Endothelial cell of umbilical vein (primary cell): ENCODE data around the gene SYDE2. TPM values are rescaled to one million over a fixed set of nuclear protein-coding genes. Genes with fewer than 3 reads are reported as not detected.
"Not testable (repeated sequence)": the region's sequence is repeated elsewhere in the genome, so short reads cannot be mapped to it uniquely, and the experiment has no call there.

Experiments
- BruUV-seq: library from RNA; stranded (reverse); fragments of 400-500 nt; replicated peaks from 2 replicates; lab custom pipeline; 2021; lab: Mats Ljungman, UMichigan
- CTCF ChIA-PET: fragments of 300-600, 350-600 bp; sonication (Branson Sonifier 250); formaldehyde crosslinking; loops from one replicate; lab custom pipeline; 2021; ENCODE audit warnings: antibody characterized with exemption, inconsistent platforms; lab: Charles Lee
- POLR2A ChIA-PET: fragments of 300-600, 350-600 bp; sonication (Branson Sonifier 250); formaldehyde crosslinking; loops from one replicate; lab custom pipeline; 2021; ENCODE audit warnings: antibody characterized with exemption, inconsistent platforms; lab: Charles Lee
- DNase-seq: peaks from one replicate; pipeline ENCODE4 v3.0.0-alpha.2; 2011; ENCODE audit warnings: low read depth, low spot score
- FAIRE-seq: peaks from 2 replicates; lab custom pipeline; 2011; peaks lifted over from hg19 to GRCh38; lab: Jason Lieb, UNC
- H2AFZ ChIP-seq: 2 replicates; pipeline ENCODE4 v1.6.0; 2012; ENCODE audit warnings: low read depth, low read length, control low read depth, inconsistent platforms
- H3K27ac ChIP-seq: 2 replicates; pipeline ENCODE4 v1.5.1; 2011; ENCODE audit warnings: low read depth, mild to moderate bottlenecking, control low read depth, low read length, moderate library complexity; ENCODE audit not compliant: insufficient read depth
- H3K27me3 ChIP-seq, 2 experiments: 2 replicates each; pipeline versions ENCODE4 v1.6.0 to v1.6.1; 2011; ENCODE audit warnings: low read length in 2 of 2, mixed read lengths in 1 of 2; ENCODE audit not compliant: control insufficient read depth in 2 of 2, insufficient read depth in 2 of 2
- H3K36me3 ChIP-seq, 2 experiments: 2 replicates in 1 of 2; 3 replicates in 1 of 2; pipeline ENCODE4 v1.5.1; 2011; ENCODE audit warnings: low read length in 2 of 2, mild to moderate bottlenecking in 1 of 2, moderate library complexity in 1 of 2; ENCODE audit not compliant: control insufficient read depth in 2 of 2, insufficient read depth in 2 of 2; ENCODE audit errors: extremely low read depth in 1 of 2
- H3K4me1 ChIP-seq: 3 replicates; pipeline ENCODE4 v1.5.1; 2011; ENCODE audit warnings: mild to moderate bottlenecking, low read length; ENCODE audit not compliant: control insufficient read depth, insufficient read depth; ENCODE audit errors: extremely low read depth
- H3K4me2 ChIP-seq: 2 replicates; pipeline ENCODE4 v1.6.1; 2011; ENCODE audit warnings: low read length, control low read depth, mixed read lengths; ENCODE audit not compliant: insufficient read depth
- H3K4me3 ChIP-seq, 3 experiments: fragments of 200-600 bp in 1 of 3; sonication (generic), shearing (Covaris generic) in 1 of 3; replicated peaks in 1 of 3; 2 replicates each; pipeline ENCODE4 v1.5.1; 2011 to 2016; ENCODE audit warnings: control low read depth in 3 of 3, low read length in 3 of 3, mild to moderate bottlenecking in 2 of 3, inconsistent platforms in 1 of 3, low read depth in 1 of 3, moderate library complexity in 1 of 3; ENCODE audit not compliant: insufficient read depth in 1 of 3
- H3K79me2 ChIP-seq: 2 replicates; pipeline ENCODE4 v1.6.0; 2012; ENCODE audit warnings: low read length, inconsistent platforms; ENCODE audit not compliant: control insufficient read depth, insufficient read depth
- H3K9ac ChIP-seq: replicated peaks from 2 replicates; pipeline ENCODE3; 2011; ENCODE audit warnings: low read length, control low read depth; ENCODE audit not compliant: insufficient read depth; ENCODE audit errors: extremely low read depth
- H3K9me1 ChIP-seq: replicated peaks from 3 replicates; pipeline ENCODE4 v1.6.0; 2011; ENCODE audit warnings: mild to moderate bottlenecking, low read length; ENCODE audit not compliant: control insufficient read depth, insufficient read depth; ENCODE audit errors: extremely low read depth
- H3K9me3 ChIP-seq: replicated peaks from 2 replicates; pipeline ENCODE4 v1.5.1; 2012; ENCODE audit warnings: low read length, inconsistent platforms; ENCODE audit not compliant: control insufficient read depth, insufficient read depth
- H4K20me1 ChIP-seq: replicated peaks from 2 replicates; pipeline ENCODE3; 2011; ENCODE audit warnings: mild to moderate bottlenecking, low read length; ENCODE audit not compliant: control insufficient read depth, insufficient read depth; ENCODE audit errors: extremely low read depth
- CTCF ChIP-seq, 2 donors: IDR thresholded peaks; 1 replicate in 1 of 2; 2 replicates in 1 of 2; pipeline ENCODE4 v1.5.1; 2011; ENCODE audit warnings: low read length in 2 of 2, mild to moderate bottlenecking in 2 of 2, moderate library complexity in 2 of 2, control low read depth in 1 of 2, inconsistent platforms in 1 of 2, low read depth in 1 of 2; ENCODE audit not compliant: insufficient read depth in 1 of 2; ENCODE audit errors: extremely low read depth in 1 of 2
- EZH2 ChIP-seq: IDR thresholded peaks from 2 replicates; pipeline ENCODE4 v1.6.1; 2012; ENCODE audit warnings: borderline replicate concordance, low read depth, mild to moderate bottlenecking, moderate library complexity, low read length, inconsistent platforms; ENCODE audit not compliant: severe bottlenecking
- FOS ChIP-seq: IDR thresholded peaks from 2 replicates; pipeline ENCODE4 v1.6.1; 2011; ENCODE audit warnings: mild to moderate bottlenecking, low read length, moderate library complexity, borderline replicate concordance; ENCODE audit not compliant: insufficient read depth
- GATA2 ChIP-seq: IDR thresholded peaks from 2 replicates; pipeline ENCODE4 v1.7.0; 2011; ENCODE audit warnings: low read depth, mild to moderate bottlenecking, moderate library complexity, mixed read lengths, low read length; ENCODE audit not compliant: insufficient read length, insufficient read depth
- JUN ChIP-seq: IDR thresholded peaks from 2 replicates; pipeline ENCODE4 v1.6.1; 2011; ENCODE audit warnings: borderline replicate concordance, low read depth; ENCODE audit not compliant: insufficient read length, insufficient read depth
- MAX ChIP-seq: IDR thresholded peaks from 2 replicates; pipeline ENCODE4 v1.6.1; 2011; ENCODE audit not compliant: insufficient read depth, insufficient read length
- MYC ChIP-seq: IDR thresholded peaks from one replicate; pipeline ENCODE4 v1.6.1; 2011; ENCODE audit warnings: mild to moderate bottlenecking, low read depth, low read length
- POLR2A ChIP-seq: IDR thresholded peaks from 2 replicates; pipeline ENCODE4 v1.6.1; 2012; ENCODE audit warnings: low read depth, mild to moderate bottlenecking, control low read depth, low read length
- POLR2AphosphoS5 ChIP-seq: IDR thresholded peaks from 2 replicates; pipeline ENCODE4 v1.6.1; 2012; ENCODE audit warnings: low read depth, mild to moderate bottlenecking, control low read depth, low read length, moderate library complexity; ENCODE audit not compliant: insufficient read depth
- dilution Hi-C: fragments of 300-500 bp; cut with MboI; formaldehyde crosslinking; loops from one replicate; pipeline ENCODE4 v1.15.0; 2019; ENCODE audit warnings: low sequenced_read_pairs; ENCODE audit not compliant: extremely low pct_ligation_motif_present
- intact Hi-C: fragments of 100-400 bp; cut with micrococcal nuclease; formaldehyde crosslinking; loops from one replicate; pipeline ENCODE4 v1.10.0; 2022
- polyA plus RNA-seq, 4 experiments: library from polyadenylated mRNA; depleted of rRNA in 3 of 4; stranded (reverse) in 3 of 4; unstranded in 1 of 4; fragments of >200 nt; gene quantifications; 2 replicates each; pipeline versions ENCODE4 v1.2.1 to v1.2.3, GENCODE V29; 2011 to 2012; ENCODE audit warnings: missing spikeins in 1 of 4
- total RNA-seq: library from RNA; stranded (reverse); gene quantifications from 2 replicates; pipeline ENCODE4 v1.2.3, GENCODE V29; 2021

Gene SYDE2
- total and polyA plus RNA-seq, 2 donors (not counting 3 experiments of a cell fraction or from before 2014, with no cell fraction given) = 0.52 to 3.1 TPM

- FAIRE-seq (no peak), DNase-seq (no peak)
- Histone ChIP-seq H3K4me3 (no peak overlapping the region), H3K27ac (no peak overlapping the region), H4K20me1 (no peaks in the 10 kb centered on the region), H3K36me3 (no peaks in the 10 kb centered on the region), H3K9ac (no peak overlapping the region), H3K9me1 (no peaks in the 10 kb centered on the region), H2AFZ (no peak overlapping the region), H3K27me3 (peaks cover 0 to 5% of the 10 kb centered on the region in 2 experiments), H3K4me1 (no peaks in the 10 kb centered on the region), H3K79me2 (no peaks in the 10 kb centered on the region), H3K4me2 (no peak overlapping the region), H3K9me3 (no peaks in the 10 kb centered on the region)
- CTCF ChIA-PET = no interaction called here
- no peak for TF ChIP-seq EZH2
- TF ChIP-seq CTCF (IDR thresholded peaks at IDR 0.05; ENCODE audit: extremely low read depth in 1 of 2, insufficient read depth in 1 of 2, low read depth in 1 of 2, low read length in 2 of 2) = no peak
- no peak for TF ChIP-seq JUN
- TF ChIP-seq POLR2A = no peak
- TF ChIP-seq MYC = no peak
- TF ChIP-seq GATA2 = no peak
- TF ChIP-seq FOS = no peak
- no peak for TF ChIP-seq POLR2AphosphoS5
- no peak for TF ChIP-seq MAX
- intact Hi-C loops = no loop called here
- POLR2A ChIA-PET = no interaction called here
- BruUV-seq = no TSS peak
- dilution Hi-C loops = no loop called here
Measured at GRCh38 chr1:85146972-85147359, 53.9 kb downstream of the SYDE2 start.

GRCh38 chr1:85146298-85146971, 54.4 kb downstream of the SYDE2 start:
- CTCF ChIA-PET, H3K27ac ChIP-seq, intact Hi-C loops, POLR2A ChIA-PET, DNase-seq, H3K9me1 ChIP-seq, H3K4me2 ChIP-seq, FAIRE-seq, dilution Hi-C loops, BruUV-seq, H4K20me1 ChIP-seq, H3K9ac ChIP-seq, H3K4me3 ChIP-seq, H2AFZ ChIP-seq, H3K27me3 ChIP-seq, H3K36me3 ChIP-seq, H3K4me1 ChIP-seq, H3K79me2 ChIP-seq, H3K9me3 ChIP-seq: not testable (repeated sequence)
